Tibial artery (tissue), 4 donors: ENCODE measurements around the gene BHLHA15.

ENCODE experiments used
- DNase-seq, 2 donors: peaks; one replicate each; pipeline ENCODE4 v3.0.0-alpha.2; 2019
- H3K27ac ChIP-seq, 2 donors: fragments of 200-600 bp; sonication (generic) in 1 of 2; 1 replicate in 1 of 2; 2 replicates in 1 of 2; pipeline ENCODE4 v1.5.1; 2018 to 2019; ENCODE audit warnings: mild to moderate bottlenecking in 1 of 2
- H3K27me3 ChIP-seq, 2 donors: fragments of 200-600 bp; sonication (generic) in 1 of 2; one replicate each; pipeline versions ENCODE4 v1.5.1 to v1.6.0; 2016 to 2019
- H3K36me3 ChIP-seq, 3 donors: fragments of 200-600 bp; sonication (generic) in 2 of 3; one replicate each; pipeline ENCODE4 v1.5.1; 2016 to 2019; ENCODE audit warnings: mild to moderate bottlenecking in 2 of 3
- H3K4me1 ChIP-seq, 4 donors: fragments of 200-600 bp; sonication (generic) in 2 of 4; 1 replicate in 3 of 4; 2 replicates in 1 of 4; pipeline ENCODE4 v1.5.1; 2016 to 2019
- H3K4me3 ChIP-seq, 2 donors: fragments of 200-600 bp; sonication (generic) in 1 of 2; 1 replicate in 1 of 2; 2 replicates in 1 of 2; pipeline ENCODE4 v1.5.1; 2018 to 2019; ENCODE audit warnings: mild to moderate bottlenecking in 2 of 2
- H3K9me3 ChIP-seq, 3 donors: fragments of 200-600 bp; sonication (generic) in 1 of 3; one replicate each; pipeline ENCODE4 v1.5.1; 2016 to 2019
- CTCF ChIP-seq, 2 experiments: fragments of 200-600 bp in 1 of 2; fragments of 450-650 bp in 1 of 2; IDR thresholded peaks; one replicate each; pipeline ENCODE4 v1.5.1; 2017 to 2019; ENCODE audit warnings: antibody characterized with exemption in 2 of 2, mild to moderate bottlenecking in 1 of 2, moderate library complexity in 1 of 2
- intact Hi-C: fragments of 100-400 bp; cut with DNase I; formaldehyde crosslinking; loops from one replicate; pipeline ENCODE4 v1.15.0; 2023; ENCODE audit warnings: low total_unique reads

BHLHA15 gene

GRCh38 chr7:98203261-98203963 lies 7.8 kb upstream of the BHLHA15 start:
- no peak for TF ChIP-seq CTCF (IDR thresholded peaks at IDR 0.05)
- no peaks in the 10 kb centered on the region for H3K27me3 ChIP-seq
- H3K4me1 ChIP-seq: no peaks in the 10 kb centered on the region
- DNase-seq: no peak
- intact Hi-C loops: no loop called here
- peaks cover 0 to 3% (median 2%) of the 10 kb centered on the region in 3 donors for H3K9me3 ChIP-seq
- no peak overlapping the region for H3K4me3 ChIP-seq
- H3K36me3 ChIP-seq: peaks cover 16 to 54% (median 48%) of the 10 kb centered on the region in 3 donors
- H3K27ac ChIP-seq: no peak overlapping the region

DNA sequence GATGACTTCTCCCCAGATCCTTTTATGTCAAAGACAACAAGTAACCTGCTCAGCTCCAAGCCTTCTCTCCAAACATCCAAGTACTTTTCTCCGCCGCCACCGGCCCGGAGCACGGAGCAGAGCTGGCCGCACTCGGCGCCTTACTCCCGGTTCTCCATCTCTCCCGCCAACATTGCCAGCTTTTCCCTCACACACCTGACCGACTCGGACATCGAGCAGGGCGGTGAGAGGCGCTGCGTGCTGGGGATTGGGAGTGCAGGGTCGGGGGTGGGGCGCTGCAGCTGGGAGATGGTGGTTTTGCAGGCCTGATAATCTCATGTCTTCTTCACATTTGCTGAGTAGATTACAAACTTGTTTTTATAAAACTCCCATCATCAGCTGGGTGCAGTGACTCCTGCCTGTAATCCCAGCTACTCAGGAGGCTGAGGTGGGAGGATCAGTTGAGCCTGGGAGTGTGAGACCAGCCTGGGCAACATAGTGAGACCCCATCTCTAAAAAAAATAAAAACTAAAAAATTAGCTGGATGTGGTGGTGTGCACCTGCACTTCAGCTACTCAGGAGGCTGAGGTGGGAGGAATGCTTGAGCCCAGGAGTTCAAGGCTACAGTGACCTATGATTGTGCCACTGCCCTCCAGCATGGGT lies 7.2 kb upstream of the BHLHA15 start:
- H3K4me1 ChIP-seq: no peaks in the 10 kb centered on the region
- no peak for TF ChIP-seq CTCF (IDR thresholded peaks at IDR 0.05)
- intact Hi-C loops: no loop called here
- H3K4me3 ChIP-seq: no peak overlapping the region
- peaks cover 16 to 52% (median 43%) of the 10 kb centered on the region in 3 donors for H3K36me3 ChIP-seq
- DNase-seq: no peak
- H3K27ac ChIP-seq: no peak overlapping the region
- H3K27me3 ChIP-seq: no peaks in the 10 kb centered on the region
- H3K9me3 ChIP-seq: no peaks in the 10 kb centered on the region

DNA sequence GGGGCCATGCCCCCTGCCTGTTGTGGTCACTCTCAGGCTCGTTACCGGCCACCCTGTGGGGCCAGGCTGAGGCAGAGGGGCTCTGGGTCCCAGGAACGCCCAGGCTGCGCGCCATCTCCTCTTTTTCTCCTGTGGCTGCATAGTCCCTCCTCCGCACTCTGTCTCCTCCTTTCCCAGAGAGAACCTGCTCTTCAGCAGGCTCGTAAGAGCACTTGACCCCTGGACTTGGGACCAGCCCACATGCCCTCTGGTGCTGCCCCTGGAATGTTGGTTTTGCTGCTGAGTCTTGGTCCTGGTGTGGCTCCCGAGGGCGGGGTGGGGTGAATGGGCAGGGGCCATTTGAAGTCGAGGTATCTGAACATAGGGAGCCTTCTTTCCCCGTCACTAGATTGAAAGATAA lies 6.6 kb upstream of the BHLHA15 start:
- Histone ChIP-seq H3K9me3 (no peaks in the 10 kb centered on the region), H3K4me3 (no peak overlapping the region), H3K36me3 (peaks cover 16 to 47% (median 37%) of the 10 kb centered on the region in 3 donors), H3K27me3 (no peaks in the 10 kb centered on the region), H3K4me1 (no peaks in the 10 kb centered on the region), H3K27ac (no peak overlapping the region)
- no peak for DNase-seq
- TF ChIP-seq CTCF (IDR thresholded peaks at IDR 0.05): no peak
- intact Hi-C loops: no loop called here

DNA sequence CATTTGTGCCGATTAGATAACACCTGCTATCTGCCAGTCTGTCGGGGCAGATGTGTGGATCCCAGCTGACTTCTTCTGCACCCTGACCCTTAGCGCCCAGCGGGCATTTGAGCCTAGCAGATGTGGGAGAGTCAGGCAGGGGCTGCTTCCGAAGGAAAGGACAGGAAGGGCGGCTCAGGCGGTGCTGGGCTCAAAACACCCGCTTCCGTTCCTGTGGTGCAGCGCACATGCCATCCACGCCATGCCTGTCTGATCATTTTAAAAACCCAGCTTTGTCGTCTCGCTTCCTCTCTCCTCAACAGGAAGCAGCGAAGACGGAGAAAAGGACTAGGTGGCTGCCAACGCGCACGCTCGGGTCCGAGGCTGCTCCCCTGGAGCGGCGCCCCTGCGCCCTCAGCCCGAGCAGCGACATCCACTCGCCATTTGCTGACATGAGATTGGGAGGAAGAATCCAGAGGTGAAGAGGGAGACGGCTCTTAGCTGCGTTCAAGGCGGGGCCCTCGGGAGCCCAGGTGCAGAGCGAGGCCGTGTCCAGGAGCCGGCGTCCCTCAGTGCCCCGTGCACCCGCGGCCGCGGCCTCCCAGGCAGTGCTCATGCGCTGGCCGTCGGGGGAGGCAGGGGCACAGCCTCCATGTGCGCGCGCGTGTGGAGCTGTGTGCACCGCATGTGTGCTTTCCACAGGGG lies 5.9 kb upstream of the BHLHA15 start:
- TF ChIP-seq CTCF (IDR thresholded peaks at IDR 0.05): no peak
- Histone ChIP-seq H3K36me3 (peaks cover 16 to 46% (median 36%) of the 10 kb centered on the region in 3 donors), H3K27me3 (peaks cover 0 to under 1% of the 10 kb centered on the region in 2 donors), H3K9me3 (no peaks in the 10 kb centered on the region), H3K4me1 (peaks cover 0 to under 1% (median under 1%) of the 10 kb centered on the region in 4 donors), H3K4me3 (no peak overlapping the region), H3K27ac (no peak overlapping the region)
- no peak for DNase-seq
- intact Hi-C loops: no loop called here

GRCh38 chr7:98206451-98207330 lies 4.5 kb upstream of the BHLHA15 start:
- no peak for DNase-seq
- intact Hi-C loops: no loop called here
- TF ChIP-seq CTCF (IDR thresholded peaks at IDR 0.05): no peak
- no peak overlapping the region for H3K27ac ChIP-seq
- H3K4me1 ChIP-seq: peaks cover 0 to 13% (median 11%) of the 10 kb centered on the region in 4 donors
- H3K9me3 ChIP-seq: no peaks in the 10 kb centered on the region
- H3K27me3 ChIP-seq: peaks cover 0 to 10% of the 10 kb centered on the region in 2 donors
- H3K36me3 ChIP-seq: peaks cover 16 to 46% (median 36%) of the 10 kb centered on the region in 3 donors
- no peak overlapping the region for H3K4me3 ChIP-seq
